RKO (cell line): ENCODE data around the gene DARS1.
"Not testable (repeated sequence)": the region's sequence is repeated elsewhere in the genome, so short reads cannot be mapped to it uniquely, and the experiment has no call there.

Experiments
- DNase-seq: peaks from one replicate; pipeline ENCODE4 v3.0.0-alpha.2; 2016; ENCODE audit warnings: low spot score

DARS1 gene

DNA sequence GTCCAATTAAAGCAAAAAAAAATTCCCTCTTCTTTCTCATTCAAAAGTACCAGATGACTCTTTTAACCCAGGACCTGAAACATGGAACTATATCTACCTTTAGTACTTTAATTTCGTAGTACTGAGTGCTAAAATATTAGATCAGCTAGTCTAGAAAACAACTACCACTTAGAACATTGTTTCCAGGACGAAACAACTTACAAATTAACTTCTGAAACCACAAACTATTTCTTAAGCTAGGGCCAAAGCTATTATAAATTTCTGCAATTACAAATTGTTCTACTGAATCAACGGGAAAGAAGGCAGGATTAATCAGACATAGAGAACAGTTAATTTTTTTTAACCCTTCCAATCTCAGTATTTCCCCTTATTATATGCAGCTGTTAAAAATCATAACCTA is 39.9 kb downstream of the DARS1 start:
- DNase-seq, result no peak

DNA sequence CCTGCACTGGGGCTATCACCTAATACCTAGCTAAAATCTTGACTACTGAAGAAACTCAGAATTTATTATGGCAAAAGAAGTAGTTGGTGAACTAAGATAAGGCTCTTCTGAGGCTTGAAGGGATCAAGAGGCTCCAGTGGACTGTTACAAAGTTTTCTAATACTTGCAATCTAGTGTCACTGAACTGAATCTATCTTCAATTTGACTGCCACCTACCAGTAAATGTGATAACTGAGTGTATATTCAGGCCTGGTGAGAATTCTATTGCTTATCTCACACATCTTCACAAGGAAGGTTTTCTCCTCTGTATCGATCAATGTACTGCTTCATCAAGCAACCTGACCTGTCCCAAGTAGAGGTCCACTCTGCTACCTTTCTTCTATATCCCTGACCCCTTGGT is 40.8 kb downstream of the DARS1 start:
- no peak for DNase-seq

DNA sequence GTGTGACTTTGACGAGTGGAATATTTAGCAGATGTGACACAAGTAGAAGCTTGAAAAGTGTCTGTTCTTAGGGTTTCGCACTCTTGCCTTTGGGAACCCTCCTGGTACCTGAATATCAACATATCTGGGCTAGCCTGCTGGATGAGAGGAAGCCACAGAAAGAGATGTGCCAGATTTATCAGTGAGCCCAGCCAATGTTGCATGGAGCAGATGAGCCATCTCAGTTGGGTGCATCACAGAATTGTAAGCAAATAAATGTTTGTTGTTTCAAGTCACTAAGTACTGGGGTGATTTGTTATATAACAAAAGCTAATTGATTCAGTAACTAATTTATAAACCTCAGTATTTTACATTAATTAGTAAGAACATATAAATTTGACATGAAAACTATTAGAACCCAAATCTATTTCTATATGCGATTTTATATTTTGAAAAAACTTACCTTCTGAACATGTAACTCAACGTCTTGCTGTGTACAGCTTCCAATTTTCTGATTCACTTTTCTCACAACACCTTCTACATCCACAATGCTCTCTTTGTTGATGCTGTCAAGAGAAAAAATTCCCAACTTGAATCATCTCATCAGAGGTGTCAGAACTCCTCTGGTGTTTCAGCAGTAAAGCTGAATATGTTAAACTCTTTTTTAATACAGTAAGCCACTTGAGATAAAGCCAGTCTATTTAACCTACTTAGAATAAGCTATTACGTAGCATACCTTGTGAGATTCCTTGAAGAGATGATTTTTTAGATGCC is 42.3 kb downstream of the DARS1 start:
- no peak for DNase-seq

DNA sequence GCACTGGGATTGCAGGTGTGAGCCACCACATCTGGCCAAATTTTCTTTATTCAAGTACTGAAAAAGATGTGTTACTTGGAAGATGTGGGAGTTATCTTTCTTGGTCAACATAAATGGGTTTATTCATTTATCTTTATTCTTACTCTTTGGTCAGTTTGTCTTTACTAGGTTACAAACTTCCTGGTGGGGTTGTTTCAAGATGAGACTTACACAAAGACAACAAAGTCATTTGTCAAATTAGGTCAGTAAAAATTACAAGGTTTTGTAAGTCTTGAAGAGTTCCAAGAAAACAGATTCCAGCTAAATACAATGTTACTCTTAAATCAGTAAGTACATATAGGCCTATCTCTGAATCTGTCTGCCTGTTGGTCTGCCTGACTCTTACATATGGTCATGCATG is 48.9 kb downstream of the DARS1 start:
- DNase-seq, result no peak

DNA sequence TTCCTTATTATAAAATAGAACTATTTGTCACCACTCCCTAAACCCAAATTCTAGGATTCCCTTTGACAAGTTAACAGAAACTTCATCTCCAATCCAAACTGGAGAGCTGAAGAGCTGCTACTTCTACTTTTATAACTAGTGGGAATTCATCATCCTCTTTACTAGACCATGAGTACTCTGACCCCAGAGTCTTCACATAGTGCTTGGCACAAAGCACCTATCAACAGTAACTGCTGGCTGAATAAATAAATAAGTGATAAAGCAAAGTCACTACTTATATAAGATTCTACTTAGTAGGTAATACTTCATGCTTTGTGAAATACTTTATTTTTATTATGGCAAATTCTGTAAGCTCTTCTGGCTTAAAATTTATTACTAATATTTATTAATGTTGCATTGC is 49.5 kb downstream of the DARS1 start:
- no peak for DNase-seq

DNA sequence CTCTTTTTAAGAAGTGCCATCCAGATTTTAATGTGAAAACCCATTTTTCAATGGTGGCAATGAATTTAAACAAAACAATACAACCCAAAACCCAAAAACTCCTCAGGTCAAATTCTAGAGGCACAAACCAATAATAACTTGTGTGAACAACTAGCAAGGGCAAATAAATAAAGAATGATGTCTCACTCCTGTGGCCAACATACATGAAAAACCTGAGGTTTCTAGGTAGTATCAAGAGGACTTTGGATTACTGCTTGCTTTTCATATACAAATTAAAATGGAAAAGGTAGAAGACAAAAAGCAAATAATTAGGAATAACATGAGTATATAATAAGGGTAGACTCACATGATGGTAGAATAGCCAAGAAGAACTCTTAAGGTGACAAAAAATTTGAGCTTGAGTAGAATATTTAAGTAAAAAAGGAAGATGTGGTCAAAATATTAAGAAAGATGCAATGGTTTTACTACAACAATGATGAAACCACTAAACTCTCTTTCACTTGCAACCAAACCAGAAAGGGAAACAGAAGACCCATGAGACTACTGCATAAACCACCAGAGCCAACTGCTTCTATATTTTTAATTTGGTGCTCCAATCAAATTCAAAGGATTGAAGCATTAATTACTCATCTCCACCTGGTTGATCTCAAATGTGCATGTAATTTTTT is 53.5 kb downstream of the DARS1 start:
- DNase-seq, result no peak

DNA sequence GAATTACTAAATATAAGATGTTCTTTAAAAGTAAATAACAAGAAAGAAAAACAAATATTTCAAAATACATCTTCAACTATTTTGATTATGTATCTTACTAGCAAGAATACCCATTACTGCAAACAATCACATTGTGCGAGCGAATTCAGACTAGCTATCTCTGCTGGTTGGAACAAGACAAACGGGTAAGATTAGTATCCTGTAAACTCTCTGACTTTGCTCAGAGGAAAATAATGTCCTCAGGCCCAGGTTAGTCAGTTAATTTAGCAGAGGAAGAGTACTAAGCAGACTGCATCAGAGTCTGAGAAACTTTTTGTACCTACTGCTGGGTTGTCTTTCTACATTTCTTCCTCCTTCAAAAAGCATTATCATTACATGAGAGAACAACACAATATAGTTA is 58.8 kb downstream of the DARS1 start:
- no peak for DNase-seq

DNA sequence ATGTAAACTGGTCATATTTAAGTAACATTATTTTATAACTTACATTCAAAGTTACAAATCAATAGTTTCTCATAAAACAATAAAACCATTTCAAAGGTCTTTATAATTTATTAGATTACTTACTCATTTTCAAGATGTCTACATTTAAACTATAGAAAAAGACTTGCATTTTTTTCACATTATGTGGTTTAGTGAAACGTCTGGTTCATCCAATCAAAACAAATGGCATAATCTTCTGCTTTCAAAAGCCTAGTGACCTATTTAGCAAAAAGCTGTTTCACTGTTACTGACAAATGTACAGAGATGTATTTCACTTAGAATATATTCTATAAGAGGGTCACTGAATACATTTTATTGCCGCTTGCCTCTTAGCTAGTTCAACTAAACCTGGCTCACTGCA is 59.9 kb downstream of the DARS1 start:
- no peak for DNase-seq

DNA sequence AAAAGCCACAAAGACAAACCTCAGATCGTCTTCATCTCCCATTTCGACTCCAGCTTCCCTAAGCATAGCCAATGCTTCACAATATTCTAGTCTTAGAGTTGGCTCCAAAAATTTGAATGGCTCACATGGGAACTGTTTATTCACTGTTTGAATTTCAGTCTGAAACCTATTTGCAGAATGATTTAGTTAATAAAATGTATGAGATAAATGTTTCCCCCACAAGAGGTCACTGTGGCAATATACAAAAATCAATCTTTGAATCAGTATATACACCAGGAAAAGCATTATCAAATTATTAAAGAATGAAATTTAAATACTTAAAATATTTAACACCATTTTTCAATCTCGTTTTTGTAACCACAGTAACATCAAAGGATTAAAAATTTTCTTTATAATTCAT is 69.2 kb downstream of the DARS1 start:
- DNase-seq, result peak; percentile 66

DNA sequence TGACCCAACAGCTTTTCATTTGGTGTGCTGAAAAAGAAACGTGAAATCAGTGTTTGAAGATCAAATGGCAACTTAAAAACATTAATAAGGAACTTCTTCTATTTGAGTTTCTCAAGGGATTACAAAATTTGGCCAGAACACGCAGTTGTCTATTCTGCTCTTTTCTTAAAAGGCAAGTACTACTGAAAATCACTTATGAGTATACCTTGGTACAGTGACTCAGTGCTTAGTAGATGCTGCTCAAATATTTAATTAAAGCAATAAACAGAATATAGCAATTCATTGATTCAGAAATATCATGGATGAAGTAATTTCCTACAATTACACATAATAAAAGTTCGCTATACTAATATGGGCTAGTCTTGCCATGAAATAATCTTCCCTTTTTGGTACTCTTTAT is 70.9 kb downstream of the DARS1 start:
- DNase-seq, result no peak

DNA sequence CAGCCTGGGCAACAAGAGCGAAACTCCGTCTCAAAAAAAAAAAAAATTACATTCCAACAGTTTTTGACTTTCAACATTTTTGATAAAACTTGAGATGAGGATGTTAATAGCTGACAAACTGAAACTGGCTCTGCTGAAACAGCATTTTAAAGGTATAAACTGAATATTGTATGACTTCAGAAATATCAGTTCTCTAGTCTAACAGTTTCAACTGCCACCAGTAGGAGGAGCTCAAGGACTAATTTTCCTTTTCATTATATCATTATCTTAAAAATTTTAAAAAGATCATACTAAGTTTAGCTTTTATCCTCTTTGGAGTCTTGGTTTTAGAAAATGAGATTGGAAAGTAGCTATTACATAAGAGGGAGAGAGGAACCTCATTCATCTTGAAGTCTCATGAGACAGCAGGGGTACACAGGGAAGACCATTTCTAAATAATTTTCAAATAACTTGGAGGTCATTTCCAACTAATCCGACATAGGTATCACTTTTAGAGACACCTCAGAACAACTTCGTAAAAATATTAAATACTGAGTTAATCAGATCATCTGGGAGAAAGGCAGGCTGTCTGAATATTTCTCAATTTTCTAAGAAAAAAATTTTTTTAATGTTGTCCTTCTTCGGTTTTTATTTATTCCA is 71.6 kb downstream of the DARS1 start:
- DNase-seq, result peak; percentile 65

DNA sequence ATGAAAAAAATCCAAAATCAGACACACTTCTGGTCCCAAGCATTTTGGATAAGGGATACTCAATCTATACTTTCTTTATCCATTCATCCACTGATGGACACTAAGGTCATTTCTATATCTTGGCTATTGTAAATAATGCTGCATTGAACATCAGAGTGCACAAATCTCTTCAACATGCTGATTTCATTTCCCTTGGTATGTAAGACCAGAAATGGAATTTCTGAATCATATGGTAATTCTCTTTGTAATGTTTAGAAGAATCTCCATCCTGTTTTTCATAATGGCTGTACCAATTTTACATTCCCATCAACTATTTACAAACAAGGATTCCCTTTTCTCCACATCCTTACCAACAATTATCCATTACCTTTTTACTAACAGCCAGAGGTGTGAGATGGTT is 75.5 kb downstream of the DARS1 start:
- DNase-seq, result peak; percentile 10

DNA sequence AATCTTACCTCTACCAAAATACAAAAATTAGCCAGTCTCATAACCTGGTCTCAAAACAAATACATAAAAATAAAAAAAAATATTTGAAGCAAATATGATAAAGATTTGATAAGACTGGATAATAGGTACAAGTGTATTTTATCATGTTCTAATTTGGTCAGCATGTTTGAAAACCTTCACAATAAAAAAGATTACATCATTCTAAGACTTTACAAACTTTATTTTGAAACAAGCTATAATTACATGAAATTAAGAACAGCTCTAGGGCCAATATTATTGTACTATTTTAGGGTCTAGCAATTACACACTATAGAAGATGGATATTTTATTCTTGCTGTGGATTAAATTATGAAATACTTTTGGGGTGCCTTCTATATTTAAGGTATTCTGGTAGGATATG is 79.7 kb downstream of the DARS1 start:
- no peak for DNase-seq

DNA sequence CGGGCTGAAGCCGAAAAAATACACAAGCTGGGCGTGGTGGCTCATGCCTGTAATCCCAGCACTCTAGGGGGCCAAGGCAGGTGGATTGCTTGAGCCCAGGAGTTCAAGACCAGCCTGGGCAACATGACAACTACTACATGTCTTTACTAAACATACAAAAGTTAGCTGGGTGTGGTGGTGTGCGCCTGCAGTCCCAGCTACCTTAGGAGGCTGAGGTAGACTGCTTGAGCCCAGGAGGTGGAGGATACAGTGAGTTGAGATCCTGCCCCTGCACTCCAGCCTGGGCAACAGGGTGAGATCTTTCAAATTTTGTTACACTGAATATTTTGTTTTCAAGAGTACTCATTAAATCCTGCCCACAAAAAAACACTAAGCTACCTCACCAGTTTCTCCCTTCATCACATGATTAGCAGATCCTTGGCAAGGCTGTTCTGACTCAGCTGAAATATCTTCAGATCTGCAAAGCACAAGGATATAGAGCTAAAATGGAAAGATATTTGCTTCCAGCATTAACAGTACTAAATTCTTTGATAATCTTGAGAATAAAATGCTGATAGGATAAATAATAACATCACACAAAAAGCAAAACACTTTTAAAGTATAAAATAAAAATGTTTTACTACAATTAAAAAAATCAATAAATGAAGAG is 81.0 kb downstream of the DARS1 start:
- peak; percentile 22 for DNase-seq

DNA sequence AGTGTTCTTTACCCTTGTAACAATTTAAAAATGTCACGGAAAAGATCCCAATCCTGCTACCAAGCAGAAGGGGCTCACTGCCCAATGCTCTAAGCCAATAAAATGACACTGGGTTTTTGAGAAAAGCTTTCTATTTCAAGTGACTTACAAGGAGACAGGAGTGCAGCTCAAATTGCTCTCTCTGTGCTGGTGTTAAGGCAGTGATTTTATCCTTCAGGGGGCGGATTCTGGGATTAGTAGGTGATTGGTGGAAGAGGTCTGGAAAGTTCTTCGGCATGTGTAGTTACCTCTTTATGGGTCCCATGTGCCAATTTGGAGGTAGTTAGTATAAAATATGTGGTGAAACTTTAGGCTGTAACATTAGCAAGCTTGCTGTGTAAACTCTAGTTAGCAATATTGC is 81.8 kb downstream of the DARS1 start:
- no peak for DNase-seq

DNA sequence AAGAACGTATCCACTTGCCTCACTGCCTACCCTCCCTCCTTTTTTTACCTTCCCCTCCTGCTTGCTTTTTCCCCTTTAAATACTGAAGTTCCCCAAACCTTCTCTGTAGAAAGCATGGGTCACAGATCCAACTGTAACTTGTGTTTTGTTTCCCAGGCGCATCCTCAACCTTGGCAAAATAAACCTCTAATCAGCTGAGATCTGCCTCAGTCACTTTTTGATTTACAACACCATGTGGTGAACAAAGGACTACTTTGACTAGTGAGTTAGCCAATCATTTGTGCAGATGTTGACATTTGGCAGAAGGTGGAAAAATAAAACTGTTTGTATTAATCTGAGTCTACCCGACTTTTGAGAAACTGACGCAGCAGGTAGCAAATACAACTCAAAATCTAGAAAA is 85.9 kb downstream of the DARS1 start:
- DNase-seq, result no peak

DNA sequence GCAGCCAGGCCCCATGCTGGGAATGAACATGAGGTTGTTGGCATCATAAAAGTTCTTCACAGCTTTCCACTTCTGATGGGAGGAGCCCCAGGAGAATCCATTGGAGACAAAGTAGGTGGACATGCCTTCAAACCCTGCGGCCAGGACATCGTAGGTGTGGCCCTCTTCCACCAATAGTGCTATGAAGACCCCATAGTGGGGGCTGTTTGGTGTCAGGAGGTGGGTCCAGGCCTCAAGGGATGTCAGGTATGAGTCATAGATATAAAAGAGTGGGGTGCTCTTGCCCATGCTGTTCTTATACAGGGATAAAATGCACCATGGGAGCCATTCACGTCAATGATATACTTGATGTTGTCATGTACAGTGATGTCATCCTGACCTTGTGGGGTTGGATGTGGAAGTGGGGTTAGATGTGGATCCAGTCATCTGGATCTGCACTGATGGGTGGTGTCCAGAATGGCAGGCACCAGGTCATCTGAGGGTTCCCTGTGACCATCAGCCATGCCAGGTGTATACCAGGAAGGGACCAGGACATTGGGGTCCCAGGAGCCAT is 87.1 kb downstream of the DARS1 start:
- no peak for DNase-seq

DNA sequence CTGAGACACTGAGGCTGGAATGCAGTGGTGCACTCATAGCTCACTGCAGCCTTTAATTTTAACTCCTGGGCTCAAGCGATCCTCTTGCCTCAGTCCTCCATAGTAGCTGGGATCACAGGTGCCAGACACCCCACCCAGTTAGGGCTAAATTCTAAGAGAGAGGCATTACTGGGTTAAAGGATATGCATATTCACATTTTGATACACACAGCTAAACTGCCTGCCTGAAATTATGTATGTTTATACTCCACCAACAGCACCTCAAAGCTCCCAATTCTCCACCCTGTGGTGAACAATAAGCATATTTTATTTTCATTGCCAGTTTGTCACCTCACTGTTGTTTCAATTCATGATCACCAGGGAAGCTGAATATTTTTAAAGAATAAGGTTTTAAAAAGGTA is 90.5 kb downstream of the DARS1 start:
- no peak for DNase-seq

DNA sequence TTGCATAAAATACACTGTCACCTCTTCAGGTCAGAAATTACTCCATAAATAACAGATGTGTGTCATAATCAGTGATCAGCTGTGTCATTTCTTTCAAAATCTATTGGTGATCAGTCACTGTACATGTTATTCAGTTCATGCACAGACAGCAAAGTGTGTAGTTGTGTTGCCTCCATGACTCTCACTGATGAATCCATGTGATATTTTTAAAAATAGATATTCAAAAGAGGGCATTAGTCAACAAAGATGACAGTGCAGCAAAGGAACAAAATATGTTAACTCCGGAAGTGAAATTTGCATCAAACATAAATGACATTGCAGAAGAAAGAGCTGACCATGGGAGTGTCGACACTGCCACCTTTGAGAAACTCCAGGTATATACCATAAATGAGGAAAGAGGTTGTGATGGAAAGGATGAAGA is 92.0 kb downstream of the DARS1 start:
- DNase-seq, result no peak

DNA sequence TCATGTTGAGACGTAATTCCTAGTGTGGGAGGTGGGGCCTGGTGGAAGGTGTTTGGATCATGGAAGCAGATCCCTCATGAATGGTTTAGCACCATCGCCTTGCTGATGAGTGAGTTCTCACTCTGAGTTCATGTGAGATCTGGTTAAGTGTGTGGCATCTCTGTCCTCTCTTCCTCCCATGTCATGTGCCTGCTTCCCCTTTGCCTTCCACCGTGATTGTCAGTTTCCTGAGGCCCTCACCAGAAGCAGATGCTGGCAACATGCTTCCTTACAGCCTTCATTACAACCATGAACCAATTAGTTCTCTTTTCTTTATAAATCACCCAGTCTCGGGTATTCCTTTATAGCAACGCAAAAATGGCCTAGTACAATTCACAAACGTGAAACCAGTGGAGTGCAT is 94.6 kb downstream of the DARS1 start:
- DNase-seq, result no peak

DNA sequence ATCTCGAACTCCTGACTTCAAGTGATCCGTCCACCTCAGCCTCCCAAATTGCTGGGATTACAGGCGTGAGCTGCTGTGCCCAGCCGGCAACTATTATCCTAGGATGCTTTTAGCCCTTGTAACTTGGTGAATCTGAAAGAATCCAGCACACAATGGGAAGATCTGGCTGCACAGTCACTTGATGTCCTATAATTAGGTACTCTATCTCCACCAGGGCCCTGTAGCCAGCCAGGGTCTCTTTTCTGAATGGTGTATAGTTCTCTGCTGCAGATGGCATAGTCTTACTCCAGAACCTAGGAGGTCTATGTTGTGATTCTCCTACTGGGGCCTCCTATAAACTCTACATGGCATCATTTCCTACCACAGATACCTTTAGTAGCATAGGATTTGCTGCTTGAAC is 95.3 kb downstream of the DARS1 start:
- DNase-seq, result no peak

DNA sequence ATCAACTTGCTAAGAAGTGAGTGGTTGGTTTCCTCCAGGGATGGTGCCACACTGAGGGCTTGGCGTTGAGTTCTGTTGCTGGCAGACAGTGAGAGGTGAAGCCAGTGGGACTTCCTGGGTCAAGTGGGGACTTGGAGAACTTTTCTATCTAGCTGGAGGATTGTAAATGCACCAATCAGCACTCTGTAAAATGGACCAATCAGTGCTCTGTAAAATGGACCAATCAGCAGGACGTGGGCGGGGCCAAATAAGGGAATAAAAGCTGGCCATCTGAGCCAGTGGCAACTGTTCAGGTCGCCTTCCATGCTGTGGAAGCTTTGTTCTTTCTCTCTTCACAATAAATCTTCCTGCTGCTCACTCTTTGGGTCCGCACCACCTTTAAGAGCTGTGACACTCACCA is 96.8 kb downstream of the DARS1 start:
- DNase-seq, result not testable (repeated sequence)

DNA sequence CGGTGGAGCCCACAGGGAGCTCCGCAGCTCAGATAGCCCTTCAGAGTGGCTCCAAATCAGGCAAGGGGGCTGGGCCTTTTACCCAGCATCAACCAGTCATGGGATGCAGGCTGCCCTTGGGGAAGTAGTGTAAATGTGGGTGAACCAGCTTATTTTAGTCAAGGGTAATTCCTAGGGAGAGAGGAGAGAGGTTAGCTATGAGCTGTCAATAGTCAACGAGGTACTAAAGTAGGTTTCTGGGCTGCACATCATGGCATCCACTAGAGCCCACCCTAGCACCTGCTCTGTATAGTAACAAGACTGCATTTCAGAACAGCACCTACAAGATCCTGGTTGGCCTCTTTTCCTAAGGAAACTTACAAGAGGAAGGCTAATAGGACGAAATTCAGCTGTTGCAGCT is 99.7 kb downstream of the DARS1 start:
- DNase-seq, result no peak
